GM13976 (cell line): ENCODE measurements around the gene ANKRD13A.
"Not testable (repeated sequence)": the region's sequence is repeated elsewhere in the genome, so short reads cannot be mapped to it uniquely, and the experiment has no call there.

Experiments
- DNase-seq: peaks from one replicate; pipeline ENCODE4 v3.0.0; 2012; ENCODE audit warnings: low spot score
- CTCF ChIP-seq: IDR thresholded peaks from 2 replicates; pipeline ENCODE4 v1.5.1; 2012; ENCODE audit warnings: borderline replicate concordance, mild to moderate bottlenecking; ENCODE audit not compliant: insufficient read depth; ENCODE audit errors: extremely low read depth, missing control alignments, control extremely low read depth
- in situ Hi-C: fragments of 300-500 bp; cut with MboI; formaldehyde crosslinking; loops from one replicate; pipeline ENCODE4 v1.12.0; 2022; ENCODE audit warnings: low sequenced_read_pairs, mixed read lengths, inconsistent platforms; ENCODE audit not compliant: unreplicated experiment

ANKRD13A gene

GRCh38 chr12:110002676-110003515 is 3.7 kb downstream of the ANKRD13A start:
- in situ Hi-C loops = no loop called here
- no peak for TF ChIP-seq CTCF
- no peak for DNase-seq

- TF ChIP-seq CTCF = no peak
- peak; percentile 63 for DNase-seq
- in situ Hi-C loops = no loop called here
These were observed 5.4 kb downstream of the ANKRD13A start for GRCh38 chr12:110004598-110004997.

GRCh38 chr12:110005319-110005973 is 6.2 kb downstream of the ANKRD13A start:
- in situ Hi-C loops = no loop called here
- no peak for TF ChIP-seq CTCF
- DNase-seq = no peak

- DNase-seq = no peak
- TF ChIP-seq CTCF = no peak
- in situ Hi-C loops = no loop called here
These were observed 6.9 kb downstream of the ANKRD13A start for GRCh38 chr12:110006115-110006514.

- in situ Hi-C loops = no loop called here
- no peak for TF ChIP-seq CTCF
- no peak for DNase-seq
These were observed 8.7 kb downstream of the ANKRD13A start for GRCh38 chr12:110007881-110008280.

GRCh38 chr12:110008681-110009398 is 9.6 kb downstream of the ANKRD13A start:
- DNase-seq, in situ Hi-C loops: not testable (repeated sequence)
